NCI-H748 treated with DMSO at 0.1 percent for 48 hours (cell line): ENCODE data around the gene UBE2S.

Experiments used
- DNase-seq: peaks from one replicate; lab custom pipeline; 2025; lab: John Stamatoyannopoulos, UW

The UBE2S gene

DNA sequence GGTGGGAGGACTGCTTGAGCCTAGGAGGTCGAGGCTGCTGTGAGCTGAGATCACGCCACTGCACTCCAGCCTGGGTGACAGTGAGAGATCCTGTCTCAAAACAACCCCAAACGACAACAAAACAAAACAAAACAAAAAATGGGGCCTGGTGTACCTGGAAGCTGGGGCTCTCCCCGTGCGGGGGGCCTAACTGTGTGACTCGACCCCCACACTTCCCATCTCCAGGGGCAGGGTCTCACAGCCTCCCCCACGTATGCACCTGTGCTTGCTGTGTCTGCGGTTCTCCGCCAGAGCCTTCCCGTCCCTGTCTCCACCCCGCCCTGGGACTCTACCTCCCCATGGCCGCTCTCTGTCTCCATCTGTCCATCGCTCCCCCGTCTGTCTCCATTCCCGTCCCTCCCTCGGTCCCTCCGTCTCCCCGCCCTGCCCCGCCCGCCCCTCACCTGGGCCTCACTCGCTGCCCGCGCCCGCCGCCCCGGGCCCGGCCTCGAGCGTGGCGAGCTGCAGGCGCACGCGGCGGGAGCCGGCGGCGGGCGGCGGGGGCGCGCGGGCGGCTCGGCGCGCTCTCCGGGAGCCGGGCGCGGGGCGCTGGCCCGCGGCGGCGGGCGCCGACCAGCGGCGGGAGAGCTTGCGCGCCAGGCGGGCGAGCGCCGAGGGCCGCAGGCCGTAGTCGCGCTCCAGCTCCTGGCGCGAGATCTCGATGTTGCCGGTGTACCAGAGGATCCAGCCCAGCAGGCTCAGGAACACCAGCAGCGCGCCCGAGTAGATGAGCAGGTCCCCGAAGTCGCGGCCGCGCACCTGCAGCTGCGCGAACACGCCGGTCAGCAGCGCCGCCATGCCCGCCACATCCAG, 24.1 kb downstream of the UBE2S start:
- peak; percentile 38 for DNase-seq

GRCh38 chr19:55382522-55383054, 25.0 kb downstream of the UBE2S start:
- DNase-seq: no peak

GRCh38 chr19:55382013-55382412, 25.6 kb downstream of the UBE2S start:
- no peak for DNase-seq

DNA sequence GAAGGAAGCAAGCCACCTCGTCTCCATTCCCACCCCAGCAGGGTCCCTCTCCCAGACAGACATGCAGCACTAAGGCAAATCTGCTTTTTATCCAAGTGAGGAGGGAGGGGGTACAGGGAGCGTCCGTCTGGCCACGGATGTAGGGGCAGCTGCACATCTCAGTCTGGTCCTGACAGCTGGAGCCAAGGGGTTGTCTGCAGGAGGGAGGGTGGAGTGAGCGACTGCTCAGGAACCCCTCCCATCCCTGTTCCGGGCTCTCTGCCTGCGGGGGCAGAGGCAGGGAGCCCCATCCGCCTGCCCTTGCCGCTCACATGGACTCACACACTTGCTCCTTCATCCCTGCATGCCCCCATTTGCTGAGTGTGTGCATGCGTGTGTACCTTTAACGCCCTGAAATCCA, 28.4 kb downstream of the UBE2S start:
- DNase-seq: no peak

DNA sequence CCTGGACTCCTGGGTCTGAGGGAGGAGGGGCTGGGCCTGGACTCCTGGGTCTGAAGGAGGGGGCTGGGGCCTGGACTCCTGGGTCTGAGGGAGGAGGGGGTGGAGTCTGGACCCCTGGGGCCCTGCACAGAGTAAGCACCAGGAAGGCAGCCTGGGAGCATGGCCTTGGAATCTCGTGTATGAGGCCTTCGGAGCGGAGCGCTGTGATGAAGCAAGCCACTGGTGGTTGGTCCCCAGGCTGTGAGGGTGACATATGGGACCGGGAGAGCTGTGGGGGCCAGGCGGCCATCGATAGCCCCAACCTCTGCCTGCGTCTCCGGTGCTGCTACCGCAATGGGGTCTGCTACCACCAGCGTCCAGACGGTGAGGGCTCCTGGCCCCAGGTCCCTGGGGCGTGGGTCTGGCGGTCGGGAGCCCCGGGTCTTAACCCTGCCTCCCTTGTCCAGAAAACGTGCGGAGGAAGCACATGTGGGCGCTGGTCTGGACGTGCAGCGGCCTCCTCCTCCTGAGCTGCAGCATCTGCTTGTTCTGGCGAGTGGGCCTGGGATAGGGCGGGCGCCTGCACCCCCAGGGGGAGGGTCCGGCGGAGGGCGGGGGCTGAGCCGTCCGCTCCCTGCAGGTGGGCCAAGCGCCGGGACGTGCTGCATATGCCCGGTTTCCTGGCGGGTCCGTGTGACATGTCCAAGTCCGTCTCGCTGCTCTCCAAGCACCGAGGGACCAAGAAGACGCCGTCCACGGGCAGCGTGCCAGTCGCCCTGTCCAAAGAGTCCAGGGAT, 30.0 kb downstream of the UBE2S start:
- DNase-seq: no peak

DNA sequence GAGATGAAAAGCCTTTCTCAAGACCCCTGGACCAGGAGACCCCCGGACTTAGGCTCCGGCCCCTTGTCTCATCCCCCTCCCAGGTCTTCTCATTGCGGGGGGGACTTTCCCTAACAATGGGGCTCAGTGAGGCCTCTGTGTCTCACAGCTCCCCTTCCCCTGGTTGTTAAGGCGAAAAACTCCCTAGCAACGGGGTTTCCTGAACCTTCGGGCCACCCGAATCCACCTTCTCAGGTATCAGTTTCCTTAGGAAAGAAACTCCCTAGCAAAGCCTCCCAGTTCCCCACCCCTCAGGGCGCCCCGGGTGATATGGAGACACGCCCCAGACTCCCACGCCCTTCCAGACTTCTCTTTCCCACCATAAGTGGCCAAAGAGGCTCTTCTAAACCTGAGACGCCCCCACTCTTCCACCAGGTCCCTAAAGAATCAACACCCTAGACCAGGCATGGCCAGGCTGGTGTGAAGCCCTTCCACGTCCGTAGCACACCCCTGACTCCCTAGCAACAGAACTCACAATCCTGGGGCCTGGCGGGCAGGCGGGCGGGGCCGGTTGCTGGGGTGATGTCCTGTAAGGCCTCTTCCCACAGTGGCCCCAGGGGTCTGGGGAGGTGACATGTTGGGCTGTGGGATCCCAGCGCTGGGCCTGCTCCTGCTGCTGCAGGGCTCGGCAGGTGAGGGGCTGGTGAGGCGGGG, 31.2 kb downstream of the UBE2S start, which contains the start of gene TMEM190:
Gene TMEM190 (plus strand): TSS at position 586 of the 693 bp plus-strand sequence. CDS start 28 bp downstream, at position 614.
- DNase-seq: no peak

DNA sequence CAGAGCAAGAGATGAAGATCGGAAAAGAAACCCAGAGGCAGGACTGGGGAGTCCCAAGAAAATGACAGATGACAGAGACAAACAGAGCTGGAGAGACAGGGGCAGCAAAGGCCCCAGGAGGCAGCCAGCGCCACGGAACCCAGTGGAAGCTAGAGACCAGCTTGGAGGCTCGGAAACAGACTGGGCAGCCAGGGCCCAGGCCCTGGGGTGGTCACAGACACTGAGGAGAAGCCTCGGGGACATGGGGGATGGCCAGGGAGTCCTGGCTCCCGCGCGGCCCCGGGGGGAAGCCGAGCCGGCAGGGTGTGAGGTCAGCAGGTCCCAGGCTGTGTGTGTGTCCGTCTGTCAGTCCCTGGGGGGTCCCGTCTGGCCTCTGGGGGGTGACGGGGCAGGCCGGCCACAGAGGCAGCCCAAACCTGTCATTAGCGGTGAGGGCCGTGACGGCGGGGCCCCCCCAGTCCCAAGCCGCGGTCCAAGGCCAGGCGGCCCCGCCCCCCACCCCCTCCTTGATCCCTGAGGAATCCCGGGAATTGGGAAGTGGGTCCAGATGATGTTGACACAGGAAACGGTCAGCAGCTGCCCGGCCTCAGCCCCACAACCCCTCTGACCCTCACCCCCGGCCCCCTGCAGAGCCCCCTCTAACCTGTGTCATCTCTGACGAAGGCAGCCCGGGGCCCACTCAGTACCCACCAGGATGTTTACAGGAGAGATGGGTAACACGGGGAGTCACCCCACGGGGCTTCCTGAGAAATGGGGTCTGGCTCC, 33.4 kb downstream of the UBE2S start:
- no peak for DNase-seq

DNA sequence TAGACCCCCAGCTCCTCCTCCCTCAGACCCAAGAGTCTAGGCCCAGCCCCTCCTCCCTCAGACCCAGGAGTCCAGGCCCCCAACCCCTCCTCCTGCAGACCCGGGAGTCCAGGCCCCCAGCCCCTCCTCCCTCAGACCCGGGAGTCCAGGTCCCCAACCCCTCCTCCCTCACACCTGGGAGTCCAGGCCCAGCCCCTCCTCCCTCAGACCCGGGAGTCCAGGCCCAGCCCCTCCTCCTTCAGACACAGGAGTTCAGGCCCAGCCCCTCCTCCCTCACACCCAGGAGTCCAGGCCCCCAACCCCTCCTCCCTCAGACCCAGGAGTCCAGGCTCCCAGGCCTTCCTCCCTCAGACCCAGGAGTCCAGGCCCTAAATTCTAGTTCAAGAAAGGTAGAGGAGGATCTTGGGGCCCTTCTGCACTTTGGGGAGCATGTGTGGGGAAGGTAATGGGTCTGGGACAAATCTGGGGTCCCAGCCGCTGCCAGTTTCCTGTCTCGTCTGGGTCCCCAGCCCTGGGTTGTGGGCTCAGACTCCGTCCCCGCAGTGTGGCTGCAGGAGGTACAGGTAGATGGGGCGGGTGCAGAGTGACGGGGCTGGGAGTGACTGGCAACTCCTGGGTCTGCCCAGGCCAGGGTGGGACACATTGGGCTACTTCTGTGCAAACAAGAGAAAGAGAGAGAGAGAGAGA, 34.1 kb downstream of the UBE2S start:
- DNase-seq: no peak

GRCh38 chr19:55372316-55373081, 35.1 kb downstream of the UBE2S start:
- DNase-seq: no peak

- DNase-seq: no peak
Observed at GRCh38 chr19:55370305-55370988, 37.1 kb downstream of the UBE2S start, which contains the start of gene IL11. Gene IL11 (minus strand): TSS chr19:55370463. CDS start chr19:55370310, 153 bp downstream.

GRCh38 chr19:55369653-55370304, 37.8 kb downstream of the UBE2S start:
- peak; percentile 78 for DNase-seq

- DNase-seq: no peak
Observed at GRCh38 chr19:55368701-55369563, 38.7 kb downstream of the UBE2S start.

- DNase-seq: no peak
Observed at GRCh38 chr19:55368106-55368505, 39.5 kb downstream of the UBE2S start.

GRCh38 chr19:55366790-55367189, 40.8 kb downstream of the UBE2S start:
- no peak for DNase-seq

DNA sequence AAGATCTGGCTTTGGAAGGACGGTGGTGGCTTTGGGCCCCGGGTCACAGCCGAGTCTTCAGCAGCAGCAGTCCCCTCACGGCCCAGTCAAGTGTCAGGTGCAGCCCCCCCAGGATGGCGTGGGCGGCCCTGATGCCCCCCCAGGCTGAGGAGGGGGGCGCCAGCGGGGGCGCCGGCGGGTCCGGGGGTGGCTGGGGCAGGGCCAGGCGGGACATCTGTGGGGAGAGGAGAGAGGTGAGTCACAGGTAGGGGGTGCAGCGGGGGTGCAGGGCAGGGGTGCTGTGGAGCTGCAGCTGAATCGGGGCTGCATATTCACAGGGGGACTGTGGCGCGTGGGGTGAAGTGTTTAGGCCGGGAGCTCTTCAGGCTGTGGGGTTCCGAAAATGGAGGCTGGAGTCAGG, 41.6 kb downstream of the UBE2S start:
- no peak for DNase-seq

DNA sequence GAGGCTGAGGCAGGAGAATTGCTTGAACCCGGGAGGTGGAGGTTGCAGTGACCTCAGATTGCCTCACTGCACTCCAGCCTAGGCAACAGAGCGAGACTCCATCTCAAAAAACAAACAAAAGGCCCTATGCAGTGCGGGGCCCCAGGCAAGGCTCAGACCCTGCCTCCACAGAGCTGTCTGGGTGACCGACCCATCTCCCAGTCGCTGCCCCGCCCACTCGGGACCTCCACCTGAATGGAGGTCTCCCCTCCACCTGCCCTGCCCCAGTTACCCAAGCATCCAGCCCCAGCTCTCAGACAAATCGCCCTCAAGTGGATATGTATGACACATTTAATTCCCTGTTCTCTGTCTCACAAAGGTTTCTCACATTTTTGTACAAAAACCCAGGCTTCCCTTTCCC, 42.3 kb downstream of the UBE2S start:
- no peak for DNase-seq

GRCh38 chr19:55362990-55363716, 44.4 kb downstream of the UBE2S start, which contains the start of gene GARIN5B:
Gene GARIN5B (minus strand): TSS chr19:55363260. CDS start chr19:55363066, 194 bp downstream.
- no peak for DNase-seq
